Measurements from ENCODE around the gene ERBB2. TPM values are rescaled to one million over a fixed set of nuclear protein-coding genes. Genes with fewer than 3 reads are reported as not detected.

ERBB2 gene
- total and polyA plus RNA-seq, 9 of the 15 experiments (the other 6 are each of a cell fraction or from before 2014, with no cell fraction given) = 0.74 to 5.6 (median 3.3) TPM

GRCh38 chr17:39722104-39722503, 22.2 kb downstream of the ERBB2 start:
- H3K4me2 ChIP-seq (ENCODE audit: insufficient read depth, low read length) = no peak overlapping the region
- H3K4me3 ChIP-seq = no peak overlapping the region
- peaks cover under 1% of the 10 kb centered on the region; the same call in 1 of the 3 replicates for H3K36me3 ChIP-seq (ENCODE audit: control insufficient read depth, insufficient read depth, low read length)
- H3K9me3 ChIP-seq (replicated peaks; ENCODE audit: control insufficient read depth, insufficient read depth, low read depth, low read length) = no peaks in the 10 kb centered on the region
- intact Hi-C loops (cut with micrococcal nuclease) = no loop called here
- DNase-seq (ENCODE audit: extremely low read depth in 1 of 4, low spot score in 3 of 4) (no peak), FAIRE-seq (no peak), ATAC-seq (no peak)
- no peaks in the 10 kb centered on the region for H4K20me1 ChIP-seq (replicated peaks; ENCODE audit: control insufficient read depth, insufficient read depth, low read length)
- H2AFZ ChIP-seq (ENCODE audit: low read depth, low read length) = no peak overlapping the region
- ChIA-PET POLR2A (interaction anchor here (0.8 to 1.2 kb wide), 3 partner anchors 12 to 94 kb away, joined by 4 to 5 read pairs (median 4); no protein-coding TSS in a partner anchor), CTCF (ENCODE audit: low intra/inter-chr PET ratio) (no interaction called here)
- no peak overlapping the region for H3K27ac ChIP-seq (ENCODE audit: extremely low read depth, low read depth, low read length)
- peaks cover 6 to 34% of the 10 kb centered on the region in 2 experiments; a peak in 4 of 5 replicates for H3K4me1 ChIP-seq (replicated peaks in 1 of 2; ENCODE audit: control insufficient read depth in 2 of 2, insufficient read depth in 2 of 2, low read length in 2 of 2)
- H3K9me1 ChIP-seq (ENCODE audit: control insufficient read depth, insufficient read depth, low read length) = no peaks in the 10 kb centered on the region
- no peaks in the 10 kb centered on the region for H3K27me3 ChIP-seq (ENCODE audit: control insufficient read depth in 2 of 2, insufficient read depth in 2 of 2, low read length in 2 of 2)
- no peaks in the 10 kb centered on the region for H3K79me2 ChIP-seq (ENCODE audit: control insufficient read depth, insufficient read depth, low read length)
- in situ Hi-C loops (cut with MboI) = no loop called here
- WGBS (ENCODE audit: insufficient coverage, low coverage, missing lambda C conversion rate) = 86% methylated on average over 6 of the region's 6 CpGs
- H3K9ac ChIP-seq (ENCODE audit: insufficient read depth in 1 of 2, low read depth in 2 of 2, low read length in 2 of 2) = no peak overlapping the region
- TF ChIP-seq ZNF695 (CRISPR knock-in tag; IDR thresholded peaks at IDR 0.05) (no peak), CTCF (IDR thresholded peaks at IDR 0.05 in 2 of 3, conservative IDR thresholded peaks at IDR 0.05 in 1 of 3; ENCODE audit: insufficient read depth in 2 of 3, low read depth in 1 of 3, low read length in 3 of 3) (no peak), KDM2B (CRISPR knock-in tag; IDR thresholded peaks at IDR 0.05) (no peak), PHTF2 (CRISPR knock-in tag; IDR thresholded peaks at IDR 0.05) (no peak), BCOR (IDR thresholded peaks at IDR 0.05) (peak; percentile 48; the same call in 1 of the 2 replicates), ZNF3 (CRISPR knock-in tag; IDR thresholded peaks at IDR 0.05) (no peak), CHD2 (IDR thresholded peaks at IDR 0.05; ENCODE audit: low read depth, low read length) (no peak), ZNF121 (CRISPR knock-in tag; conservative IDR thresholded peaks at IDR 0.05) (peak; percentile 92)
- BruUV-seq (replicated peaks) = no TSS peak
